GM21526 (cell line): ENCODE measurements around the gene HDAC4.

Experiments used
- ATAC-seq: cut with Tn5 transposase; IDR thresholded peaks from one replicate; pipeline ENCODE4 v1.9.1; 2021; ENCODE audit warnings: moderate library complexity; ENCODE audit not compliant: unreplicated experiment, low FRiP score

HDAC4 gene

DNA sequence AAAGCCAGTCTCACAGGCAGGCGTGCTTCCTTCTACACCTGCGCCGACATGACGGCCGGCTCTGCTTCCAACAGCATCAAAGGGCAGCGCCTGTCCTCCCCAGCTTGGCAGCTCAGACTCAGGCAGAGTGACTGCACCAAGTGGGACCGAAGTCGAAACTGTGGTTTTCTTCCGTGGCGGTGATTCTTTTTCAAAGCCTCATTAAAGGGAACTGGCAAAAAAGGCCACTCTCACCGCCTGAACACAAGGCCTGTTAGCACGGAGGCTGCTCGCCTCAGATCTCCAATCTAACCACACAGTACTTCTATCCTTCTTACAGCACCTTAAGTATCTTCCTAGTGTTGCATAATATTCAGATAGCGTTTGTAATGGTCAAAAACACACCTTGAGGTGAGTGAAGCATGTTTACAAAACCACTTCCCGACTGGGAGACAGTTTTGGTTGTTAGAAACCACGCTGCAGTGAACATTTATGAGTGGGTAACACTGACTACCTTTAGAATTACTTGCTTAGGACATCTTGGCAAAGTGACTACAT lies 236.4 kb downstream of the HDAC4 start:
- no peak for ATAC-seq

DNA sequence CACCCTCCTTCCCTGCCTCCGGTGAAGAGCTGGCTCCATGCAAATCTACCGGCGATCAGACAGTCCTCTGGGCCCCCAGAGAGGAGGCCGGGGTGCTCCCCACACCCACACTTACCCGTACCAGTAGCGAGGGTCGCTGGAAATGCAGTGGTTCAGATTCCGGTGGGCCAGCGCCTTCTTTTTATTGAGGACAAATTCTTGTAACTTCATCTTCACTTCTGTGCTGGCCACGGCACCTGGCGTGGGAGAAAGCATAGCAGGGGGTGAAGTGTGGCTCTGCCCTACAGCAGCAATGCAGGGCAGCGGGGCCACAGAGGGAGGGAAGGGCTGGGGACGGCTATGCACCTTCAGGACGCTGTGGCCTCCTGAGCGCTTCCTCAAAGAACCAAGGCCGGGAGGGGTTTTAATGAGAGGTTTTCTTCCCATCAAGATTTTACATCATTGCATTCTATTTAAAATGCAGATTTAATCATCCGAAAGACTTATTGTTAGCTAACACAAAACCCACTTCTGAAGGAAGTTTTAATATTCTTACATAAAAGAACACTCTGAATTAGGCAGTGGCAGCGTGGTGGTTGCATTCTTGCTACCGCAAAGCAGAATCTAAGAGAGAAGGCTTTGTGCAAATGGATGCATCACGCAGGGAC lies 237.0 kb downstream of the HDAC4 start:
- ATAC-seq = no peak

DNA sequence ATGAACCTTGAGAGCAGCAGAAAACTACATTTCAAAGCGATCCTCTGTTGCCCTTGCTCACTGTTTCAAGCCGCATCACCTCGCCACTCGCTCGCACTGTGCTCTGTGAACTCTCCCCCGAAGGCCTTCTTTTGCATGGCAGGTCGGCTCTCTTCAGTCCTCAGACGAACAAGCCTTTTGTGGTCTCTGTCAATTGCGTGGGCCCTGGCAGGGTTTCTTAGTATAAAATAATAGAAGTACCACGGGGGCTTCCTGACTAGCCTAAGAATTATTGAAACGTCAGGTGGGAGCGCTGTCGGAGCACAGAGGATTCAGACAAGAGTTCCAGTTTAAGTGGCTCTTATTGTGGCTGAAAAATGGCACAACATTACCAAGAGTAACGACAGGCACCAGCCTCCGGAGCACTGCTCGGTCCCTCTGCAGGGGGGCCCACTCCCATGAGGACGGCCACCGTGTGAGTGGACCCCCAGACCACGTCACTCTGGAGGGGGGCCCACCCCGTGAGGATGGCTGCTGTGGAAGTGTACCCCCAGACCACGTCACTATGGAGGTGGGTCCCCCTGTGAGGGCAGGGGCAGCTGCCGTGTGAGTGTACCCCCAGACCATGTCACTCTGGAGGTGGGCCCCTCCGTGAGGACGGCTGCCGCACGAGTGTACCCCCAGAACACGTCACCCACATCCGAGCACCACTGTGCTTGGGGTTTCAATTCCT lies 237.7 kb downstream of the HDAC4 start:
- no peak for ATAC-seq

DNA sequence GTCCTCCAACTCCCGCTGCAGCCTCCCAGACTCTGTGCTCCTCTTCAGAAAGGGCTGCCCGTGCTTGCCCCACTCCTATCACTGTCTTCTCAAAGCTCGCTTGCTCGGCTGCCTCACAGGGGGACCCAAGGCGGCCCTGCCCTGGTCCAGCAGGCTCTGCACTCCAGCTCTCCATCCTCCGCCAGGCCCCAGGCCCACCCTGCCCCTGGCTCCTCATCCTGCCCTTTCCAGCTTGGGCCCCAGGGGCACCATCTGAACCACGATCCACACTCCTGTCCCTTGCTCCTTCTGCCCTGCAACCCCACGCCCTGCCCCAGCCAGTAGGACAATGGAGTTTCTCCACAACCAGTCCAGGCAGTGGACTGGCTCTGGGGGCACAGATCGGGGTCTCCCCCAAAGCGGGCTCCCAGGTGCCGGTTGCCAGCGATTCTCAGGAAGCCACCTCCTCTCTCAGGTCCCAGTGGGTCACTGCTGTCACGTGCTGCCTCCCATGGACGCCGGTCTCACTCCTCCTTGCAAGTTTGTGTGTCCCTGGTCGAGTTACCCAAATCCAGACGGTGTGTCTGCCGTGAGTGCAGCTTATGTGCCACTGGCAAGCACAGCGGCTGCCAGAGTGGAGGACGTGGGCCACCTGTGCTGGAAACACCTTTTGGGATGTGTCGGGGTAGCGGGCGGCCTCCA lies 238.5 kb downstream of the HDAC4 start:
- no peak for ATAC-seq

DNA sequence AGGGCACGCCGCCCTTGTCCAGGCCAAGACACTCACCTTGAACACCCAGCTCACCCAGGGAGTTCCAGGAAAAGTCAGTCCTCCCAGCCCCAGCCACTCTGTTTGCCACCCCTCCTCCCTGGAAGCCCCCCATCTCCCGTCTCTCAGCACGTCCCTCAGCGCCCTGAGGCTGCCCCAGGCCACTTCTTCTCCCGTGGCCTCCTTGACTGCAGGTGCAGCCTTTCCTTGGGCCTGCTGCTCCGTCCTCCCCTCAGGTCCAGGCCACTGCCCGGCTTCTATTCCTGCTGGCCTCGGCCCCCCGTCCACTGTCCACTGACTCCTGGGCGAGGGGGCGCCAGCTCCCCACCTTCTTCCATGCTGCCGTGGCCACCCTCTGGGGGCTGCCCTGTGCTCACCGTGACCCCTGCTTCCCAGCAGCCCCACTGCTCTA lies 239.1 kb downstream of the HDAC4 start:
- no peak for ATAC-seq

DNA sequence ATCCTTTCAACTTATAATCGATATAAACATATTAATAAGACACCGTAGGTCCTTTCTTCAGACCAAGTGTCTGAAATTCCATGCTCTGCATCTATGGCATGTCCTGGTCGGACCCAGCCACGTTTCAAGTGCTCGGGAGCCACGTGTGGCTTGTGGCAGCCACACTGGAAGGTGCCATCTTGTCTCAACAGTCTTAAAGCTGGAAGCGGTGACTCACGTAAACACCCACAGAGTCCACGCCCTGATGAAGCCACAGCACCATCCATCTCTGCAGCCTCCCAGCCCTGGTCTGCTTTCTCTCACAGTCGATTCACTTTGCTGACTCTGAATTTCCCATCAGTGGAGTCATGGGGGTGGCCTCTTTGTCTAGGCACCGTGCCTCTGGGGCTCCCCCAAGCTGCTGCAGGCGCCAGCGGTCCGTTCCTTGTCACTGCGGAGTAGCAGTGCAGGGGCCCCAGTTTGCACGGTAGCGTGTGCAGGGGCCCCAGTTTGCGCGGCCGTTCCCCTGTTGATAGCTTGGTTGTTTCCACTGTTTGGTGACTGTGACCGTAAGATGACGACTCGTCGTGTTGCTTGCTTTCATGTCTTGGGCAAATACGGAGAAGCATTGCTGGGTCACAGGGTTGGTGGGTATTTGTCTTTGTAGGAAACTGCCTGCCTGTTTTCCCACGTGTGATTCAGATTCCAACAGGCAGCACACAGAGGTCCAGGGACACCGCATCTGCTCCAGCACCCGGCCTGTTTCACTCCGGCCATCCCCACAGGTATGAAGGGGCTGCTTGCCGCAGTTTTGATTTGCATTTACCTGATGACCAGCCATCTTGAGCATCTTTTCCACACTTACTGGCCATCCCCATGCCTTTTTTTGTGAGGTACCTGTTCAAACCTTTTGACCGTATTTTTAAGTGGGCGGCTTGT lies 240.3 kb downstream of the HDAC4 start:
- ATAC-seq = no peak

DNA sequence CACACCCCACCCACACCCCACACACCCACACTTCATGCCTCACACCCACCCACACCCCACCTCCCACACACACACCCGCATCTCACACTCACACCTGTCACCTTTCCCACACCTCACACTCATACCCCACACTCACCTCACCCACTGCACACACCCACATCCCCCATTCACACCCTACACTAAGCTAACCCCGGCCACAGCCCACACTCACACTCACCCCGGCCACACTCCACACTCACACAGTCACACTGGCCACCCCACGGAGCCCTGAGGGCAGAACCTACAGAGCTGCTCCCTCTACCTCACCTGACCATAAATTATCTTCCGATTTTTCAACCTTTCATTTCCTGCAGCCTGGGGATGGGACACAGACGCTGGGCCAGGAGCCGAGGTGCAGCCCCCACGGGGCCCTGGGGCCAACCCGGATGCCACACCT lies 241.3 kb downstream of the HDAC4 start:
- no peak for ATAC-seq

DNA sequence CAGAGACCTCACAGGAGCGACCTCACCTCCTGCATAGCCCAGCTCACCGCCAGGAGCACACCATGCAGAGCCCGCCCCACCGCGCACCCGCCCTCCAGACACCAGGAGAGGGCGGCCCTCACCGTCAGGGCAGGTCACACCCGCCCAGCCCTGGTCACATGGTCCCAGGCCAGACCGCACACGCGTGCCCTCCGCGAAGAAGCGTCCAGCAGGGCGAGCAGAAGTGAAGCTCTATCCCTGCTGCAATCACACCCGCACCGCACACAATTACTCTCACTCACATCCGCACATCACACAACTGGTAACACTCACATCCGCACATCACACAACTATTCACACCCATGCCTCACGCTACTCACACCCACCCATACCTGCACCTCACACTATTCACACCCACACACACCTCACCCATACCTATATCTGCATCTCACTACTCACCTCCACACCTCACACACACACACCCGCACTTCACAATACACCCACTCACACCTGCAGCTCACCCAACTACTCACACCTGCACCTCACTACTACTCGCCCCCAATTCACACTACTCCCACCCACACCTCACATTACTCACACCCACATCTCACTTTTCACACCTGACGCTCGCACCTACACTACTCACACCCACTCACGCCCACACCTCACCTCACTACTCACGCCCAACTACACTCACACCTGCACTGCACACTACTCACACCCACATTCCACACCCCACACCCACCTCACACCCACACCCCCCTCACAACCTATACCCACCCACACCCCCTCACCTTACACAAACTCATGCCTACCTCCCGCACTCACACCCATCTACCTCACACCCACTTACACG lies 242.0 kb downstream of the HDAC4 start:
- no peak for ATAC-seq

DNA sequence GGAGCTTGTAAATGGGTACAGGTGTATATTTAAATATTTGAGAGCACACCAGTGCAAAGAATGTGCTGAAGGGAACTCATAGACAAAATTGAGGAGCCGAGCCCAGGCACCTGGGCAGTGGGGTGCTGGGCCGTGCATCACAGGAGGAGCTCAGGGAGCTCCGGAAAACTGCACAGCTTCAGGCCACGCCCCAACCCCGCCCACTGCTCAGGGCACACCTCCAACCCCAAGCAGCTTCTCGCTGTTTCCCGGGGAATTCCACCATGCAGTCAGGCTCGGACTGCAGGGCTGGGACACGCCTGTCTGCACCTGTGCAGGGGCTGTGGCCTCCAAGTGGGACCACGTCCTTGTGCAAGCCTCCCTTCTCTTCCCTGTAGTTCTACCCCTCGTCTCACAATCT lies 243.0 kb downstream of the HDAC4 start:
- no peak for ATAC-seq

DNA sequence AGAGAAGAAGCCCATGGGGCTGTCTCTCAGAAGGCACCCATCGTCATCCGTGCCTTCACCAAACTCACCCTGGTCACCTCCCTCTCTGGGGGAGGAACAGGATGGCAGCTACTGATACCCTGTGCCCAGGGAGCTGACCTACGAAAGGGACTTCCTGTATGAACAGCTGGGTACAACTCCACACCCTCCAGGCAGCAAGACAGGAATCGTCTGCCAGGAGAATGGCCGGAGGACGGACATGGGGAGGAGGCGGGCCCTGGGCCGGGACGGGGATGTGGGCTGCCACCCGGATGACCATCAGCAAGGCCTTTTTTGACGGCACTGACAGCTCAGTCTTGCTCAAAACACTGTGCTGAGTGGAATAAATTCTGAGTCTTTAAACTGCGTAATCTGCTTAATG lies 243.6 kb downstream of the HDAC4 start:
- ATAC-seq = no peak

DNA sequence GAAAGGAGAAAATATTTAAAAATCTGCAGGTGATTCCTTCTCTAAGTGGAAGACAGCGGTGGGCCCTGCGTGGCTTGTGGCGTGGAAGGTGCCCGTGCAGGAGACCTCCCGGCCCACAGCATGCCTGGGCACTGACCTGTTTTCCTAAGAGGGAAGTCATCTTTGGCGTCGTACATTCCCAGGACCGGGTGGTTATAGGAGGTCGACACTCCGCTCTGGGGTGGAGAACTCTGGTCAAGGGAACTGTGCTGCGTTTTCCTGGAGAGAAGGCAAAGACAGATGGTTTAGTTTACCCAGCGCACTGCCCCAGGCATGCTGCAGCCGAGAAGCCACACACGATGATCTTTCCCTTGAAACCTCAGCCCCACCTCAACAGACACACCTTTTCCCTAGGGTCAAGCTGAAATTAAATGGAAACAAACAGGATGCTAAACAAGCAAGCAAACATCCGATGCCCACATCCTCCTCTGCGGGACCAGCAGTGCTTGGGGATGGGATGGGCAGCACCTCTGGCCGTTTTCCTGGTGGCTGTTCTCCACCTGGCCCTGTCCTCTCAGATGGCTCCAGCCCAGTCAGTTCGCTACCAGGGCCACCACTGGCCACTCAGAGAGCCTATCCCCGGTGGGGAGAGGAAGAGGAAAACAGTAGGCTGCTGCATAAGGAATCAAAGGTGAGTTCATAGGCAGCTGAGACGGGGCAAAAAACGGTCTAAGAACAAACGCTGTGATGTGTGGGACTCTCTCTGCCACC lies 244.1 kb downstream of the HDAC4 start:
- ATAC-seq = no peak

DNA sequence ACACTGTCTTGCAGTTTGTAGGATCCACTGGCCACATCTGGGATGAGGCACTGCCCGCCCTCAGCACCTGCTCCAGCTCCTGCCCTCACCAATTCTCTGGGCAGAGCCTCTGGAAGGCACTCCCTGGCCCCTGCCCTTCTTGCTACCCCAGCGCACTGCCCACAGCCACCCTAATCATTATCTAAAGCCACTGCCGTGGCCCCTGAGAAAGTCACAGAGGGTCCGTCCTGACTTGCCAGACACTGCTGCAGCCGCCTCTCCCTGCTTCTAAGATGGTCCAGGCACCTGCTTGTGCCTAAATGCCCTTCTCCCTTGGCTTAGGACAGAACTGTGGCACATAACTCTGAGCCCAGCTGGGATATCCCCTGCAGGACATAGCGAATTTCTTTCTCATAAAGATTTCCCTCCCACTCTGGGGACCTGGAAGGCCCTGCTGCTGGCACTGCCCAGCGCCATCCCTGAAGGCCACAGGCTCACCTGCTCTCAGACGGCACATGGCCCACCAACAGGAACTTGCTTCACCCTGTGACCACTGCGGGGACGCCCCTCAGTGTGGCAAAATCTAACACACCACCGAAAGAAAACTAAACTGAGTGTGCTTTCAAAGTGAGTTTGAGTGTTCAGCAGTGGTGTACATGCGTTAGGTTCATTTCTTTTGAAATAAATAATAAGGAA lies 244.9 kb downstream of the HDAC4 start:
- no peak for ATAC-seq

DNA sequence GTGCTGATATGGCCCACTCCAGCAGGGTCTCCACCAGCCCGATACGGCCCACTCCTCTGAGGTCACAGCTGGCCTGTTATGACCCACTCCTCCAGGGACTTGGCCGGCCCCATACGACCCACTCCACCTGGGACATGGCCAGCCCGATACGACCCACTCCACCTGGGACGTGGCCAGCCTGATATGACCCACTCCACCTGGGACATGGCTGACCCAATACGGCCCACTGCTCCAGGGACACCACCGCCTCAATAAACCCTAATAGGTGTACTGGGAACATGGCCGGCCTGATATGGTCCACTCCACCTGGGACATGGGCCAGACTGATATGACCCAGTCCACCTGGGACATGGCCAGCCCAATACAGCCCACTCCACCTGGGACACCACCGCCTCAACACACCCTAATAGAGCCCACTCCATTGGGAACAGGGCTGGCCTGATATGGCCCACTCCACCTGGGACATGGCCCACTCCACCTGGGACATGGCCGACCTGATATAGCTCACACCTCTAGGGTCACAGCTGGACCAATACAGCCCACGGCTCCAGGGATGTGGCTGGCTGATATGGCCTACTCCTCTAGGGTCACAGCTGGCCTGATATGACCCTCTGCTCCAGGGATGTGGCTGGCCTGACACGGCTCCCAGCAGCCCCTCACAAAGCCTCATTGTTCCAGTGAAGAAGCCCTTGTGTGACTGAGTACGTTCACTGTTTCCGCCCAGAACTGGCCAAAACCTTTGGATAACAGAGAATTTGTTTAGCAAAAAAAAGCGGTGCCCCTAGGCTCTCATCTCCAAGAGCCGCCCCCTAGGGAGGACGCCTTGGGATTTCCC lies 245.6 kb downstream of the HDAC4 start:
- ATAC-seq = no peak

DNA sequence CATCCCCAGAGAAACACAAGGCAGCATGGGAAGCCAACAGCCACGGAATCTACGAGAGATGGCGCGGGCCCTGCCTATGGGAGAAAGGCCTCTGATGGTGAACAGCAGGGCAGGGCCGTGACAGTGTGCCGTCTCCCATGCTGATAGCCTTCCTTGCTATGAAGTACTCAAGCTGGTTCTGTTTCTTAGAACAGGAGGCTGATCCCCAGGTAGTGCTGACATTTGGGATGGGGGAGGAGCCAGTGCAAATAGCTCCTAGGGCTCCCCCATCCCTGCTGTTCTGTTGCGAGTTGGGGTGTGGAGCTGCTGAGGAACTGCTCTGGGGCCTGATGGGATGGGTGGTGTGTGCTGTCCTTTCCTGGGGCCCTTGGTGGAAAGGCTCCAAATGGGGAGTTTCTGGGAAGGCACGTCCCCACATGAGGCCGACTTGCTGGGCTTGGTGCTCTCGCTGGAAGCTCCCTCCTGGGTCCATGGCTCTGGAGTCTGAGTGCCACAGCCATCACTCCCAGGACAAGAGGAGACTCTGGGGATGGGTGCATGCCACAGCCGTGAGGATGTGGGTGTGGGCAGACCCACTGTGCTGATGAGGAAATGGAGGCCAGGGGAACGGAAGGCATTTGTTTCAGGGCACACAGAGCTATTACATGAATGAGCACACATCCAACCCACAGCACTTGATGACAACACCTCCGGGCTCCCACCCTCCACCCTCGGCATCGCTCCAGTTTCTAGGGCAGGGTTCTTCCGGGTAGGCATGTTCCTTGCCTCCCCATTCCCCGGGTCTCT lies 246.8 kb downstream of the HDAC4 start:
- no peak for ATAC-seq

DNA sequence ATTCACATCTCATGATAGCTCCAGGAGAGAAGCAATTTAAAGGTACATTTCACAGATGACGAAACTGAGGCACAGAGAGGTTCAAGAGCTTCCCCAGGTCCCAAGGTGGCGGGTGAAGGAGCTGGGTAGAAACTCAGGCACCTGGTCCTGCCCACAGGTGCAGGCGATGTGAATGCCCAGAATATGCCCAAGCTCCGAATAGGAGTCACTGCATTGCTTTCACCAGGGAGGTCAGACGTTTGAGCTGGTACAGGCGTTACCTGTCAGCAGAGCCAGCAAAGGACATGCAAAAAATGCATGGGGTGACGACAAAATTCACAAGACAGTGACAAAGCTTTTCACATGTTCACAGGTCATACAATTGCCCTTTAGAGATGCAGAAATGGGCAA lies 247.9 kb downstream of the HDAC4 start:
- ATAC-seq = no peak

DNA sequence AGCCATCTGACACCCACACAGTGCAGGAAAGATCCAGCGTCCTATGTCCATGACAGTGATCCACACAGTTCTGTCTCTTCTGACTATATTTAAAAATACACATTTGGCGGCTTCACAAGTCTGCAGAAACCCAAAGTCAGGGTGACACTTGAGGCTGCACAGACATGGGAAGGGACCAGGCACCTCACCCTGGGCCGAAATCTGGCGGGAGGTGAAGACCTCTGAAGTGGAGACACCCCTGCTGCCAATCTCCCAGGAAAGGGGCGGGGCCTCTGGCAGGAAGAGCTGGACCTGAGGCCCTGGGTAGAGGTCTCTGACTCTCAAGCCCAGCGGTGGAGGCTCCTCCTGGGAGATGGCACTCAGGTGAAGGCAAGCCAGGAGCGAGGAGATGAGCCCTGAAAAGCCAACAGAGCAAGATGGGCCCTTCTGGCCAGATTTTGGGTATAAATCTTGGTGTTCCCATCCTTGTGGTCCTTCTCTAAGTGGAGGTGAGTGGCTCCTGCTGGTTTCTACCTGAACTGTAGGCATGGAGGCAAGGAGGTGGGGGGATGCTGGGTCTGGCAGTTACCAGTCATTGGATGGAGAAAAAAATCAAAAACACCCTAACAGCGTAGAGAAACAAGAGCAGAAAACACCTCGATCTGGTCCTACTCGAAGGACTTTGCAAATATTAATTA lies 248.4 kb downstream of the HDAC4 start:
- no peak for ATAC-seq
